HG03064 (cell line): ENCODE measurements around the gene SMARCAD1.

Experiments
- ATAC-seq: cut with Tn5 transposase; IDR thresholded peaks from one replicate; pipeline ENCODE4 v1.9.1; 2021; ENCODE audit warnings: low read depth; ENCODE audit not compliant: unreplicated experiment

Gene SMARCAD1

GRCh38 chr4:94228493-94229216 lies 21.0 kb downstream of the SMARCAD1 start:
- ATAC-seq = no peak

GRCh38 chr4:94232519-94232918 lies 24.9 kb downstream of the SMARCAD1 start:
- ATAC-seq = no peak

- no peak for ATAC-seq
Measured at GRCh38 chr4:94235825-94236224, 28.2 kb downstream of the SMARCAD1 start.

- no peak for ATAC-seq
Measured at GRCh38 chr4:94237271-94237670, 29.6 kb downstream of the SMARCAD1 start.

GRCh38 chr4:94238160-94238559 lies 30.5 kb downstream of the SMARCAD1 start:
- ATAC-seq = no peak

- no peak for ATAC-seq
Measured at GRCh38 chr4:94240384-94240783, 32.7 kb downstream of the SMARCAD1 start.

- ATAC-seq = no peak
Measured at GRCh38 chr4:94244087-94244828, 36.6 kb downstream of the SMARCAD1 start.

GRCh38 chr4:94244829-94245185 lies 37.1 kb downstream of the SMARCAD1 start:
- ATAC-seq = no peak

- ATAC-seq = no peak
Measured at GRCh38 chr4:94251094-94251493, 43.4 kb downstream of the SMARCAD1 start.

GRCh38 chr4:94253036-94253435 lies 45.4 kb downstream of the SMARCAD1 start:
- no peak for ATAC-seq

- ATAC-seq = no peak
Measured at GRCh38 chr4:94256144-94256783, 48.6 kb downstream of the SMARCAD1 start.

GRCh38 chr4:94256828-94257227 lies 49.2 kb downstream of the SMARCAD1 start:
- ATAC-seq = no peak

GRCh38 chr4:94262163-94263016 lies 54.7 kb downstream of the SMARCAD1 start:
- no peak for ATAC-seq

GRCh38 chr4:94267037-94267436 lies 59.4 kb downstream of the SMARCAD1 start:
- no peak for ATAC-seq

GRCh38 chr4:94271248-94271647 lies 63.6 kb downstream of the SMARCAD1 start:
- ATAC-seq = no peak

- no peak for ATAC-seq
Measured at GRCh38 chr4:94274912-94275311, 67.2 kb downstream of the SMARCAD1 start.

- no peak for ATAC-seq
Measured at GRCh38 chr4:94276204-94276603, 68.5 kb downstream of the SMARCAD1 start.

- no peak for ATAC-seq
Measured at GRCh38 chr4:94277534-94277933, 69.9 kb downstream of the SMARCAD1 start.

- no peak for ATAC-seq
Measured at GRCh38 chr4:94278781-94279180, 71.1 kb downstream of the SMARCAD1 start.

GRCh38 chr4:94284889-94285288 lies 77.2 kb downstream of the SMARCAD1 start:
- ATAC-seq = no peak

- ATAC-seq = no peak
Measured at GRCh38 chr4:94285666-94286065, 78.0 kb downstream of the SMARCAD1 start.
